IMR-90 (cell line): Measurements from ENCODE around the gene COL6A5. TPM values are rescaled to one million over a fixed set of nuclear protein-coding genes. Genes with fewer than 3 reads are reported as not detected.
A peak's percentile ranks its signal among the peaks of the same experiment; 100 is the strongest.

Experiments used
- ATAC-seq: fragments of 200-7000 bp; cut with Tn5 transposase; 2 replicates; pipeline ENCODE4 v1.9.1; 2020; ENCODE audit warnings: low read depth, mild to moderate bottlenecking, moderate library complexity
- BruUV-seq: library from RNA; stranded (reverse); fragments of 400-500 nt; replicated peaks from 2 replicates; lab custom pipeline; 2021; lab: Mats Ljungman, UMichigan
- CTCF ChIA-PET: fragments of 300-600 bp; formaldehyde crosslinking; extraction: SDS; loops from one replicate; lab custom pipeline; 2021; ENCODE audit warnings: antibody characterized with exemption; lab: Yijun Ruan, JAX
- POLR2A ChIA-PET: fragments of 300-600 bp; sonication (Branson Sonifier 250); formaldehyde crosslinking; loops from one replicate; lab custom pipeline; 2022; ENCODE audit warnings: antibody characterized with exemption; ENCODE audit not compliant: unreplicated experiment; lab: Charles Lee
- DNase-seq: peaks from one replicate; pipeline ENCODE4 v3.0.0; 2013
- H2AFZ ChIP-seq: replicated peaks from 2 replicates; pipeline ENCODE3; 2013; ENCODE audit warnings: low read length, mild to moderate bottlenecking; ENCODE audit not compliant: poor library complexity
- H2AK5ac ChIP-seq: 2 replicates; pipeline ENCODE4 v1.6.1; 2013; ENCODE audit warnings: low read depth, low read length, inconsistent platforms
- H2AK9ac ChIP-seq: replicated peaks from 2 replicates; pipeline ENCODE3; 2013; ENCODE audit warnings: mild to moderate bottlenecking, low read depth, low read length, moderate library complexity; ENCODE audit not compliant: poor library complexity
- H2BK120ac ChIP-seq: 2 replicates; pipeline ENCODE4 v1.6.1; 2013; ENCODE audit warnings: low read depth, low read length, inconsistent platforms
- H2BK15ac ChIP-seq: 3 replicates; pipeline ENCODE4 v1.6.1; 2013; ENCODE audit warnings: low read depth, low read length, inconsistent platforms
- H2BK20ac ChIP-seq: 2 replicates; pipeline ENCODE4 v1.6.1; 2013; ENCODE audit warnings: low read depth, mild to moderate bottlenecking, inconsistent platforms, low read length, moderate library complexity
- H2BK5ac ChIP-seq: 2 replicates; pipeline ENCODE4 v1.6.1; 2013; ENCODE audit warnings: mild to moderate bottlenecking, low read depth, low read length, inconsistent platforms; ENCODE audit not compliant: poor library complexity, severe bottlenecking
- H3K14ac ChIP-seq: replicated peaks from 2 replicates; pipeline ENCODE4 v1.6.1; 2013; ENCODE audit warnings: low read depth, low read length, inconsistent platforms
- H3K18ac ChIP-seq: 2 replicates; pipeline ENCODE4 v1.6.1; 2013; ENCODE audit warnings: low read depth, low read length, control low read depth
- H3K23ac ChIP-seq: 2 replicates; pipeline ENCODE4 v1.6.1; 2013; ENCODE audit warnings: low read depth, low read length, inconsistent platforms
- H3K27ac ChIP-seq: 2 replicates; pipeline ENCODE4 v1.5.1; 2013; ENCODE audit warnings: mild to moderate bottlenecking, control low read depth, low read length; ENCODE audit not compliant: insufficient read depth
- H3K27me3 ChIP-seq: 2 replicates; pipeline ENCODE4 v1.6.1; 2013; ENCODE audit warnings: low read length; ENCODE audit not compliant: control insufficient read depth, insufficient read depth
- H3K36me3 ChIP-seq: 2 replicates; pipeline ENCODE4 v1.6.1; 2013; ENCODE audit warnings: low read length, mixed read lengths; ENCODE audit not compliant: control insufficient read depth, insufficient read depth
- H3K4ac ChIP-seq: 2 replicates; pipeline ENCODE4 v1.6.1; 2013; ENCODE audit warnings: low read depth, low read length, inconsistent platforms
- H3K4me1 ChIP-seq: 2 replicates; pipeline ENCODE4 v1.6.1; 2013; ENCODE audit warnings: low read length, mixed read lengths; ENCODE audit not compliant: control insufficient read depth, insufficient read depth
- H3K4me2 ChIP-seq: 2 replicates; pipeline ENCODE4 v1.6.1; 2013; ENCODE audit warnings: low read depth, mild to moderate bottlenecking, control low read depth, low read length, moderate library complexity
- H3K4me3 ChIP-seq: 2 replicates; pipeline ENCODE4 v1.5.1; 2013; ENCODE audit warnings: low read depth, mild to moderate bottlenecking, control low read depth, low read length, moderate library complexity; ENCODE audit not compliant: insufficient read depth
- H3K56ac ChIP-seq: 2 replicates; pipeline ENCODE4 v1.6.1; 2013; ENCODE audit warnings: low read length, inconsistent platforms; ENCODE audit not compliant: insufficient read depth; ENCODE audit errors: extremely low read depth
- H3K79me1 ChIP-seq, 2 experiments: 2 replicates each; pipeline ENCODE4 v1.6.1; 2013; ENCODE audit warnings: low read length in 2 of 2, inconsistent platforms in 1 of 2, low read depth in 1 of 2
- H3K9ac ChIP-seq: 2 replicates; pipeline ENCODE4 v1.6.1; 2013; ENCODE audit warnings: low read depth, low read length, control low read depth
- H3K9me1 ChIP-seq: 2 replicates; pipeline ENCODE4 v1.6.1; 2013; ENCODE audit warnings: low read length, inconsistent platforms; ENCODE audit not compliant: insufficient read depth
- H3K9me3 ChIP-seq: 2 replicates; pipeline ENCODE4 v1.6.1; 2013; ENCODE audit warnings: low read length; ENCODE audit not compliant: control insufficient read depth, insufficient read depth
- H4K20me1 ChIP-seq: 2 replicates; pipeline ENCODE4 v1.6.1; 2013; ENCODE audit warnings: low read length, inconsistent platforms; ENCODE audit not compliant: insufficient read depth
- H4K5ac ChIP-seq: 2 replicates; pipeline ENCODE4 v1.6.1; 2013; ENCODE audit warnings: mild to moderate bottlenecking, low read depth, low read length, control low read depth
- H4K8ac ChIP-seq, 2 experiments: 2 replicates each; pipeline ENCODE4 v1.6.1; 2013; ENCODE audit warnings: low read depth in 2 of 2, low read length in 2 of 2, control low read depth in 1 of 2, inconsistent platforms in 1 of 2
- H4K91ac ChIP-seq: 2 replicates; pipeline ENCODE4 v1.6.1; 2013; ENCODE audit warnings: low read depth, low read length, inconsistent platforms; ENCODE audit not compliant: insufficient read depth
- BHLHE40 ChIP-seq: fragments of 150-350 bp; IDR thresholded peaks from 2 replicates; pipeline ENCODE4 v1.6.1; 2016; ENCODE audit warnings: mild to moderate bottlenecking, low read depth, low read length
- CEBPB ChIP-seq: IDR thresholded peaks from 2 replicates; pipeline ENCODE4 v1.6.1; 2012; ENCODE audit warnings: low read depth, low read length, improper control_type of control experiment
- CHD1 ChIP-seq: IDR thresholded peaks from 2 replicates; pipeline ENCODE4 v1.6.1; 2012; ENCODE audit warnings: low read depth, low read length, improper control_type of control experiment
- MAFK ChIP-seq: IDR thresholded peaks from 2 replicates; pipeline ENCODE4 v1.6.1; 2012; ENCODE audit warnings: low read depth, low read length, improper control_type of control experiment
- MXI1 ChIP-seq: IDR thresholded peaks from 2 replicates; pipeline ENCODE4 v1.6.1; 2012; ENCODE audit warnings: low read depth, mild to moderate bottlenecking, low read length, moderate library complexity, borderline replicate concordance
- NFE2L2 ChIP-seq: fragments of 150-350 bp; IDR thresholded peaks from 2 replicates; pipeline ENCODE4 v1.6.1; 2016; ENCODE audit warnings: low read depth, mild to moderate bottlenecking, low read length
- POLR2A ChIP-seq: IDR thresholded peaks from 2 replicates; pipeline ENCODE4 v1.6.1; 2012; ENCODE audit warnings: mild to moderate bottlenecking, low read depth, low read length
- RAD21 ChIP-seq: IDR thresholded peaks from 2 replicates; pipeline ENCODE4 v1.6.1; 2012; ENCODE audit warnings: low read length, improper control_type of control experiment
- RCOR1 ChIP-seq: IDR thresholded peaks from 2 replicates; pipeline ENCODE4 v1.6.1; 2012; ENCODE audit warnings: mild to moderate bottlenecking, low read length, improper control_type of control experiment; ENCODE audit not compliant: insufficient replicate concordance
- RFX5 ChIP-seq: IDR thresholded peaks from 2 replicates; pipeline ENCODE4 v1.8.0; 2012; ENCODE audit warnings: low read depth, mild to moderate bottlenecking, low read length, moderate library complexity
- WGBS, 2 experiments: methylation state at CpG; one replicate each; pipeline versions ENCODE4 v1.1.5 to v1.1.7; 2013; ENCODE audit warnings: missing lambda C conversion rate in 2 of 2; ENCODE audit not compliant: insufficient read length in 1 of 2; ENCODE audit errors: extremely low coverage in 2 of 2; 5-methylcytosine and 5-hydroxymethylcytosine counted together
- dilution Hi-C: fragments of 300-500 bp; cut with HindIII; formaldehyde crosslinking; loops from one replicate; pipeline ENCODE4 v1.14.3; 2018; ENCODE audit warnings: low sequenced_read_pairs; ENCODE audit not compliant: unreplicated experiment
- in situ Hi-C: fragments of 300-500 bp; cut with MboI; formaldehyde crosslinking; loops from 3 replicates; pipeline ENCODE4 v1.14.3; 2019; ENCODE audit warnings: low sequenced_read_pairs, inconsistent platforms, mixed read lengths
- intact Hi-C: fragments of 100-400 bp; cut with micrococcal nuclease; formaldehyde crosslinking; loops from 2 replicates; pipeline ENCODE4 v1.10.0; 2022
- polyA plus RNA-seq, 3 experiments: library from polyadenylated mRNA; depleted of rRNA; stranded (reverse); fragments of >200 nt; gene quantifications; 2 replicates each; pipeline ENCODE4 v1.2.3, GENCODE V29; 2012; ENCODE audit warnings: low replicate concordance in 1 of 3
- total RNA-seq: library from RNA; depleted of rRNA; stranded (reverse); fragments of >200 nt; gene quantifications from 2 replicates; pipeline ENCODE4 v1.2.3, GENCODE V29; 2012
- TF ChIP-seq, protein P1 (sequence below): fragments of 150-350 bp; IDR thresholded peaks from 2 replicates; pipeline ENCODE4 v1.6.1; 2016; ENCODE audit warnings: low read depth, mild to moderate bottlenecking, low read length, moderate library complexity, borderline replicate concordance
- TF ChIP-seq, protein P2 (sequence below): fragments of 150-350 bp; IDR thresholded peaks from 2 replicates; pipeline ENCODE4 v1.6.1; 2017; ENCODE audit warnings: mild to moderate bottlenecking, antibody characterized with exemption, low read length, low read depth
- TF ChIP-seq, protein P3 (sequence below): conservative IDR thresholded peaks from 2 replicates; pipeline ENCODE4 v1.5.1; 2012; ENCODE audit warnings: mild to moderate bottlenecking, low read depth, low read length, improper control_type of control experiment

The COL6A5 gene
- total and polyA plus RNA-seq, 2 of the 4 experiments (the other 2 are of a cell fraction), result not detected

DNA sequence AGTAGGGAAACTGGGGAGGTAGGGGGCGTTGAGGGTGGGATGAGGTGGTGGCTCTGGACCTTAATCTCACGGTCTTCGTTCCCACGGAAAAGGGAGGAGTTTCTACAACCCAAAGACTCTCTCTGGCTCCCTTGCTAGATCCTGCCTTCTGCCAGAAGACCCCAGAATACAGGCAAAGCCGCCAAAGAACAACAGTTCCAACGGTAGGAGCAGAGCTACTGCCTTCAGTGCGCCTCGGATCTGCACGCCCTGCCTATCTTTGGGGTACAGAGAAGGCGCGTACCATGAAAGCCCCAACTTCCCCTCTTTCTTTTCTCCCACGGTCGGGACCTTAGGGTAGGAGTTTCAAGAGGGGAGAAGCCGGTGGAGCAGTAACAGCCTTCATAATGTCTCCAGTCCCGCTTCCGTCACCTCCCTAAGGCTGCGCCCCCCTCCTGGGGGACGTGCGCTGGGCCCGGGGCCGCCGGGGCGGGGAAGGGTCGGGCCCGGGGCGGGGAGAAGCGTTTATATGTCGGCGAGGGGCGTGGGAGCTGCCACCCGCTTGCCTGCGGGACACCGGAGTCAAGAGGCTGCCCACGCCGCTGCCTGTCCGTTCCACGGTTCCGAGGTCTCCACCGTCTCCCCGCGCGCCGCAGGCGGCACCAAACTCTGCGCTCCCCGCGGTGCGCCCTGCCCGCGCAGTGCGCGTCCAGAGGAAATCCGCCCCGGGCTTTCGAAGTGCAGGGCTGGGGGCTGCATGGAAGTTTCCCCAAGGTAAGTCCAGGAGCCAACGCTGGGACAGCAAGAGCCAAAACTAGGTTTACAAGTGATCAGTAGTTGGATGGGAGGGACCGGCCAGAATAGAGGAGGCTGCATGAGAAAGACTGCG lies 171.4 kb downstream of the COL6A5 start, which contains the start of gene COL6A6:
Gene COL6A6 (plus strand): TSS at position 533 of the 868 bp plus-strand sequence. CDS start 43,188 bp downstream, outside the sequence.
- H2AK9ac ChIP-seq, result no peak within 1 kb of the TSS
- H3K23ac ChIP-seq, result no peak within 1 kb of the TSS
- in situ Hi-C loops (no loop called here), dilution Hi-C loops (no loop called here), intact Hi-C loops (no loop called here)
- no peak within 1 kb of the TSS for H3K4me2 ChIP-seq
- no TSS peak for BruUV-seq
- CTCF ChIA-PET, result no interaction called here
- POLR2A ChIA-PET, result no interaction called here
- DNase-seq, result no peak
- H2BK15ac ChIP-seq, result no peak within 1 kb of the TSS
- no peak within 1 kb of the TSS for H3K18ac ChIP-seq
- H3K56ac ChIP-seq, result no peak within 1 kb of the TSS
- no peaks in the 10 kb centered on the region for H3K9me3 ChIP-seq
- no peak within 1 kb of the TSS for H4K8ac ChIP-seq
- H3K4me3 ChIP-seq, result no peak within 1 kb of the TSS
- H4K20me1 ChIP-seq, result no peaks in the 10 kb centered on the region
- peak within 1 kb of the TSS; percentile 4 for H2AFZ ChIP-seq
- no peak within 1 kb of the TSS for H2AK5ac ChIP-seq
- no peak within 1 kb of the TSS for H3K27ac ChIP-seq
- no peak within 1 kb of the TSS for H3K14ac ChIP-seq
- TF ChIP-seq CEBPB (no peak), BHLHE40 (no peak), POLR2A (no peak), MAFK (no peak), RCOR1 (no peak), RFX5 (no peak), CHD1 (no peak), NFE2L2 (no peak), MXI1 (no peak), RAD21 (no peak)
- TF ChIP-seq, protein P1, sequence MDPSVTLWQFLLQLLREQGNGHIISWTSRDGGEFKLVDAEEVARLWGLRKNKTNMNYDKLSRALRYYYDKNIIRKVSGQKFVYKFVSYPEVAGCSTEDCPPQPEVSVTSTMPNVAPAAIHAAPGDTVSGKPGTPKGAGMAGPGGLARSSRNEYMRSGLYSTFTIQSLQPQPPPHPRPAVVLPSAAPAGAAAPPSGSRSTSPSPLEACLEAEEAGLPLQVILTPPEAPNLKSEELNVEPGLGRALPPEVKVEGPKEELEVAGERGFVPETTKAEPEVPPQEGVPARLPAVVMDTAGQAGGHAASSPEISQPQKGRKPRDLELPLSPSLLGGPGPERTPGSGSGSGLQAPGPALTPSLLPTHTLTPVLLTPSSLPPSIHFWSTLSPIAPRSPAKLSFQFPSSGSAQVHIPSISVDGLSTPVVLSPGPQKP, result no peak
- TF ChIP-seq, protein P2, sequence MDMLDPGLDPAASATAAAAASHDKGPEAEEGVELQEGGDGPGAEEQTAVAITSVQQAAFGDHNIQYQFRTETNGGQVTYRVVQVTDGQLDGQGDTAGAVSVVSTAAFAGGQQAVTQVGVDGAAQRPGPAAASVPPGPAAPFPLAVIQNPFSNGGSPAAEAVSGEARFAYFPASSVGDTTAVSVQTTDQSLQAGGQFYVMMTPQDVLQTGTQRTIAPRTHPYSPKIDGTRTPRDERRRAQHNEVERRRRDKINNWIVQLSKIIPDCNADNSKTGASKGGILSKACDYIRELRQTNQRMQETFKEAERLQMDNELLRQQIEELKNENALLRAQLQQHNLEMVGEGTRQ, result no peak
- TF ChIP-seq, protein P3, sequence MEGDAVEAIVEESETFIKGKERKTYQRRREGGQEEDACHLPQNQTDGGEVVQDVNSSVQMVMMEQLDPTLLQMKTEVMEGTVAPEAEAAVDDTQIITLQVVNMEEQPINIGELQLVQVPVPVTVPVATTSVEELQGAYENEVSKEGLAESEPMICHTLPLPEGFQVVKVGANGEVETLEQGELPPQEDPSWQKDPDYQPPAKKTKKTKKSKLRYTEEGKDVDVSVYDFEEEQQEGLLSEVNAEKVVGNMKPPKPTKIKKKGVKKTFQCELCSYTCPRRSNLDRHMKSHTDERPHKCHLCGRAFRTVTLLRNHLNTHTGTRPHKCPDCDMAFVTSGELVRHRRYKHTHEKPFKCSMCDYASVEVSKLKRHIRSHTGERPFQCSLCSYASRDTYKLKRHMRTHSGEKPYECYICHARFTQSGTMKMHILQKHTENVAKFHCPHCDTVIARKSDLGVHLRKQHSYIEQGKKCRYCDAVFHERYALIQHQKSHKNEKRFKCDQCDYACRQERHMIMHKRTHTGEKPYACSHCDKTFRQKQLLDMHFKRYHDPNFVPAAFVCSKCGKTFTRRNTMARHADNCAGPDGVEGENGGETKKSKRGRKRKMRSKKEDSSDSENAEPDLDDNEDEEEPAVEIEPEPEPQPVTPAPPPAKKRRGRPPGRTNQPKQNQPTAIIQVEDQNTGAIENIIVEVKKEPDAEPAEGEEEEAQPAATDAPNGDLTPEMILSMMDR, result no peak
- no peak within 1 kb of the TSS for H4K91ac ChIP-seq
- H3K4ac ChIP-seq, result no peak within 1 kb of the TSS
- 4% methylated on average over 15 of the region's 58 CpGs; no CpG with 5 or more reads in 1 of the 2 experiments for WGBS, 2 experiments
- no peaks in the 10 kb centered on the region for H3K79me1 ChIP-seq
- no peaks in the 10 kb centered on the region for H3K36me3 ChIP-seq
- H2BK120ac ChIP-seq, result no peak within 1 kb of the TSS
- H4K5ac ChIP-seq, result no peak within 1 kb of the TSS
- no peak within 1 kb of the TSS for H3K9ac ChIP-seq
- H3K9me1 ChIP-seq, result no peaks in the 10 kb centered on the region
- ATAC-seq, result no peak
- no peak within 1 kb of the TSS for H2BK20ac ChIP-seq
- H3K27me3 ChIP-seq, result peaks cover 12% of the 10 kb centered on the region; the same call in 1 of the 2 replicates
- no peaks in the 10 kb centered on the region for H3K4me1 ChIP-seq
- H2BK5ac ChIP-seq, result no peak within 1 kb of the TSS
